H1 (cell line): ENCODE results near the gene STRIP2. TPM values are rescaled to one million over a fixed set of nuclear protein-coding genes. Genes with fewer than 3 reads are reported as not detected.

Experiments used
- CTCF ChIA-PET: fragments of 300-600 bp; sonication (Branson Sonifier 250); formaldehyde crosslinking; loops from one replicate; lab custom pipeline; 2021; ENCODE audit not compliant: partially characterized antibody; lab: Charles Lee
- POLR2A ChIA-PET: fragments of 300-600 bp; sonication (Branson Sonifier 250); formaldehyde crosslinking; loops from one replicate; lab custom pipeline; 2021; ENCODE audit warnings: inconsistent platforms; ENCODE audit not compliant: partially characterized antibody; lab: Charles Lee
- DNase-seq, 2 experiments: peaks; one replicate each; pipeline versions ENCODE4 v3.0.0 to v3.0.0-alpha.2; 2010 to 2022; ENCODE audit warnings: low spot score in 2 of 2, low read depth in 1 of 2, mixed read lengths in 1 of 2
- FAIRE-seq: peaks from 2 replicates; lab custom pipeline; 2011; peaks lifted over from hg19 to GRCh38; lab: Jason Lieb, UNC
- H2AFZ ChIP-seq: 2 replicates; pipeline ENCODE4 v1.8.1; 2012; ENCODE audit warnings: low read length, inconsistent platforms
- H2AK5ac ChIP-seq: 2 replicates; pipeline ENCODE4 v1.6.1; 2013; ENCODE audit warnings: low read depth, low read length
- H2BK120ac ChIP-seq: replicated peaks from 2 replicates; pipeline ENCODE3; 2013; ENCODE audit warnings: low read depth, low read length, inconsistent platforms
- H2BK12ac ChIP-seq: 2 replicates; pipeline ENCODE4 v1.6.1; 2013; ENCODE audit warnings: low read depth, low read length
- H2BK15ac ChIP-seq: 2 replicates; pipeline ENCODE4 v1.6.1; 2013; ENCODE audit warnings: low read length
- H2BK20ac ChIP-seq: 2 replicates; pipeline ENCODE4 v1.6.1; 2013; ENCODE audit warnings: low read length
- H2BK5ac ChIP-seq: 2 replicates; pipeline ENCODE4 v1.6.1; 2013; ENCODE audit warnings: low read depth, low read length
- H3K14ac ChIP-seq: 2 replicates; pipeline ENCODE4 v1.6.1; 2013; ENCODE audit warnings: inconsistent platforms; ENCODE audit not compliant: insufficient read length
- H3K18ac ChIP-seq: 2 replicates; pipeline ENCODE4 v1.6.1; 2013; ENCODE audit warnings: low read length; ENCODE audit errors: extremely low read depth
- H3K23ac ChIP-seq: 2 replicates; pipeline ENCODE4 v1.6.1; 2013; ENCODE audit warnings: inconsistent platforms; ENCODE audit not compliant: insufficient read length
- H3K23me2 ChIP-seq: 2 replicates; pipeline ENCODE4 v1.6.1; 2013; ENCODE audit warnings: low read depth, low read length
- H3K27ac ChIP-seq: 2 replicates; pipeline ENCODE4 v1.6.1; 2011; ENCODE audit warnings: low read depth, low read length, inconsistent platforms
- H3K27me3 ChIP-seq, 4 experiments: replicated peaks in 1 of 4; 1 replicate in 1 of 4; 2 replicates in 3 of 4; pipeline versions ENCODE4 v1.6.1 to v1.8.1; 2011 to 2013; ENCODE audit warnings: low read length in 3 of 4, mild to moderate bottlenecking in 3 of 4, inconsistent platforms in 2 of 4, mixed read lengths in 2 of 4, moderate library complexity in 1 of 4; ENCODE audit not compliant: control insufficient read depth in 3 of 4, insufficient read depth in 3 of 4; ENCODE audit errors: extremely low read depth in 1 of 4
- H3K36me3 ChIP-seq, 4 experiments: 2 replicates each; pipeline versions ENCODE4 v1.6.1 to v1.8.1; 2011 to 2013; ENCODE audit warnings: mild to moderate bottlenecking in 4 of 4, low read length in 3 of 4, moderate library complexity in 2 of 4, control low read depth in 1 of 4, inconsistent platforms in 1 of 4; ENCODE audit not compliant: insufficient read depth in 4 of 4, control insufficient read depth in 2 of 4
- H3K4ac ChIP-seq: replicated peaks from 2 replicates; pipeline ENCODE3; 2013; ENCODE audit warnings: low read length, low read depth, mixed read lengths, inconsistent platforms; ENCODE audit not compliant: insufficient read length
- H3K4me1 ChIP-seq, 4 experiments: replicated peaks in 1 of 4; 1 replicate in 1 of 4; 2 replicates in 3 of 4; pipeline versions ENCODE4 v1.6.1 to v1.8.1; 2011 to 2013; ENCODE audit warnings: low read length in 3 of 4, inconsistent platforms in 2 of 4, mixed read lengths in 1 of 4; ENCODE audit not compliant: insufficient read depth in 4 of 4, control insufficient read depth in 3 of 4
- H3K4me2 ChIP-seq, 2 experiments: 2 replicates each; pipeline versions ENCODE4 v1.6.1 to v1.8.1; 2011 to 2013; ENCODE audit warnings: low read depth in 2 of 2, low read length in 2 of 2, control low read depth in 1 of 2, inconsistent platforms in 1 of 2, mild to moderate bottlenecking in 1 of 2; ENCODE audit not compliant: insufficient read depth in 1 of 2
- H3K4me3 ChIP-seq, 4 experiments: fragments of 200-600, 300-600 bp in 1 of 4; sonication (generic), shearing (Covaris generic), sonication (Bioruptor Twin) in 1 of 4; 2 replicates each; pipeline versions ENCODE4 v1.5.1 to v1.8.1; 2011 to 2016; ENCODE audit warnings: low read length in 4 of 4, low read depth in 3 of 4, control low read depth in 2 of 4, inconsistent platforms in 2 of 4, mild to moderate bottlenecking in 2 of 4, mixed read lengths in 1 of 4, moderate library complexity in 1 of 4; ENCODE audit not compliant: insufficient read depth in 2 of 4; ENCODE audit errors: extremely low read depth in 1 of 4
- H3K56ac ChIP-seq: replicated peaks from 2 replicates; pipeline ENCODE3; 2013; ENCODE audit warnings: low read depth, mild to moderate bottlenecking, mixed read lengths, low read length, inconsistent platforms; ENCODE audit not compliant: insufficient read length
- H3K79me1 ChIP-seq: 2 replicates; pipeline ENCODE4 v1.6.1; 2013; ENCODE audit warnings: low read depth, low read length, control low read depth
- H3K79me2 ChIP-seq, 2 experiments: 2 replicates each; pipeline versions ENCODE4 v1.6.1 to v1.8.1; 2012 to 2013; ENCODE audit warnings: low read length in 2 of 2, mild to moderate bottlenecking in 2 of 2, inconsistent platforms in 1 of 2; ENCODE audit not compliant: insufficient read depth in 2 of 2, control insufficient read depth in 1 of 2
- H3K9ac ChIP-seq, 4 experiments: replicated peaks in 1 of 4; 1 replicate in 1 of 4; 2 replicates in 3 of 4; pipeline versions ENCODE4 v1.6.1 to v1.8.1; 2011 to 2013; ENCODE audit warnings: low read depth in 3 of 4, low read length in 3 of 4, control low read depth in 2 of 4, mild to moderate bottlenecking in 2 of 4, moderate library complexity in 2 of 4, inconsistent platforms in 1 of 4; ENCODE audit errors: extremely low read depth in 1 of 4
- H3K9me3 ChIP-seq, 2 experiments: 2 replicates each; pipeline versions ENCODE4 v1.6.1 to v1.8.1; 2012 to 2013; ENCODE audit warnings: mild to moderate bottlenecking in 2 of 2, moderate library complexity in 2 of 2, control low read depth in 1 of 2, inconsistent platforms in 1 of 2, low read depth in 1 of 2, low read length in 1 of 2, mixed read lengths in 1 of 2; ENCODE audit not compliant: insufficient read depth in 2 of 2
- H4K20me1 ChIP-seq, 2 experiments: replicated peaks in 1 of 2; 2 replicates each; pipeline versions ENCODE3 to v1.8.1; 2011 to 2013; ENCODE audit warnings: inconsistent platforms in 2 of 2, low read length in 2 of 2, mild to moderate bottlenecking in 1 of 2; ENCODE audit not compliant: insufficient read depth in 2 of 2, control insufficient read depth in 1 of 2
- H4K5ac ChIP-seq: 2 replicates; pipeline ENCODE4 v1.6.1; 2013; ENCODE audit warnings: low read length, low read depth, mixed read lengths, inconsistent platforms; ENCODE audit not compliant: insufficient read length
- H4K8ac ChIP-seq: 2 replicates; pipeline ENCODE4 v1.8.0; 2013; ENCODE audit warnings: mild to moderate bottlenecking, moderate library complexity, low read length, inconsistent platforms; ENCODE audit not compliant: insufficient read depth; ENCODE audit errors: extremely low read depth
- H4K91ac ChIP-seq: replicated peaks from 2 replicates; pipeline ENCODE3; 2013; ENCODE audit warnings: low read length, mixed read lengths, inconsistent platforms; ENCODE audit not compliant: insufficient read length
- ASH2L ChIP-seq: fragments of 200-600, 300-600 bp; sonication (generic); IDR thresholded peaks from one replicate; pipeline ENCODE4 v1.7.1; 2017; ENCODE audit warnings: low read length
- ATF3 ChIP-seq: IDR thresholded peaks from 2 replicates; pipeline ENCODE4 v1.6.1; 2011; ENCODE audit warnings: low read depth, mild to moderate bottlenecking, low read length; ENCODE audit not compliant: insufficient read depth
- BACH1 ChIP-seq: IDR thresholded peaks from 2 replicates; pipeline ENCODE4 v1.6.1; 2012; ENCODE audit warnings: low read length, improper control_type of control experiment
- FOSL1 ChIP-seq: IDR thresholded peaks from 2 replicates; pipeline ENCODE4 v1.6.1; 2011; ENCODE audit warnings: mild to moderate bottlenecking, low read depth, low read length, moderate library complexity; ENCODE audit not compliant: insufficient read depth
- HDAC2 ChIP-seq, 2 experiments: fragments of 300-600 bp in 1 of 2; sonication (generic) in 1 of 2; IDR thresholded peaks; 2 replicates each; pipeline ENCODE4 v1.6.1; 2011 to 2012; ENCODE audit warnings: low read depth in 2 of 2, low read length in 2 of 2, mild to moderate bottlenecking in 2 of 2, moderate library complexity in 2 of 2, borderline replicate concordance in 1 of 2, inconsistent platforms in 1 of 2
- JUND ChIP-seq: IDR thresholded peaks from 2 replicates; pipeline ENCODE4 v1.6.1; 2011; ENCODE audit warnings: mild to moderate bottlenecking, improper control_type of control experiment, low read length
- KDM4A ChIP-seq: IDR thresholded peaks from one replicate; pipeline ENCODE4 v1.7.1; 2012; ENCODE audit warnings: low read depth, mild to moderate bottlenecking, moderate library complexity, low read length, inconsistent platforms; ENCODE audit not compliant: severe bottlenecking
- POU5F1 ChIP-seq: IDR thresholded peaks from 2 replicates; pipeline ENCODE4 v1.6.1; 2011; ENCODE audit warnings: low read depth, mild to moderate bottlenecking, low read length, moderate library complexity
- RXRA ChIP-seq: IDR thresholded peaks from 2 replicates; pipeline ENCODE4 v1.6.1; 2011; ENCODE audit warnings: low read depth, mild to moderate bottlenecking, low read length, moderate library complexity; ENCODE audit not compliant: insufficient read depth
- SIRT6 ChIP-seq: IDR thresholded peaks from one replicate; pipeline ENCODE4 v1.7.1; 2012; ENCODE audit warnings: low read length, inconsistent platforms
- SP4 ChIP-seq: IDR thresholded peaks from 2 replicates; pipeline ENCODE4 v1.6.1; 2012; ENCODE audit warnings: low read length, inconsistent platforms
- SUZ12 ChIP-seq: fragments of 200-600 bp; sonication (generic); IDR thresholded peaks from 2 replicates; pipeline ENCODE4 v1.6.1; 2012; ENCODE audit warnings: mild to moderate bottlenecking, inconsistent platforms, low read length, moderate library complexity, mixed read lengths
- USF2 ChIP-seq: IDR thresholded peaks from 2 replicates; pipeline ENCODE4 v1.6.1; 2011; ENCODE audit warnings: low read length, improper control_type of control experiment
- YY1 ChIP-seq: IDR thresholded peaks from 2 replicates; pipeline ENCODE4 v1.6.1; 2011; ENCODE audit warnings: low read depth, mild to moderate bottlenecking, low read length
- polyA plus RNA-seq, 7 experiments: library from polyadenylated mRNA; depleted of rRNA in 3 of 7; stranded (reverse) in 5 of 7; unstranded in 2 of 7; fragments of >200 nt in 5 of 7; fragments of 200-250 nt in 2 of 7; gene quantifications; 1 replicate in 5 of 7; 2 replicates in 1 of 7; 4 replicates in 1 of 7; pipeline versions ENCODE4 v1.2.1 to v1.2.3, GENCODE V29; 2011 to 2013; ENCODE audit warnings: missing spikeins in 2 of 7, mixed read lengths in 2 of 7
- total RNA-seq: library from RNA; stranded (reverse); fragmentation: NEBNext Ultra II Directional; extraction: Animal tissue kit (Norgen Biotek cat#: 25700); gene quantifications from 2 replicates; pipeline ENCODE4 v1.2.1, GENCODE V29; 2021

The STRIP2 gene
- total and polyA plus RNA-seq, 2 of the 8 experiments (the other 6 are each of a cell fraction or from before 2014, with no cell fraction given) = 5.3 to 8.2 TPM

GRCh38 chr7:129426482-129426881 lies 7.8 kb upstream of the STRIP2 start:
- H4K8ac ChIP-seq = no peak overlapping the region
- ChIA-PET POLR2A (interaction anchor here (0.7 to 4.0 kb wide), 2 partner anchors 8 to 214 kb away, joined by 3 to 18 read pairs; partner anchors contain the start of gene STRIP2), CTCF (interaction anchor here (0.5 to 1.6 kb wide), 4 partner anchors 9 to 51 kb away, joined by 3 to 6 read pairs (median 4); no protein-coding TSS in a partner anchor)
- H3K23ac ChIP-seq = no peak overlapping the region
- no peaks in the 10 kb centered on the region; the same call in 1 of the 2 replicates for H3K79me1 ChIP-seq
- peaks cover 0 to 19% (median 8%) of the 10 kb centered on the region in 4 experiments; a peak in 5 of 8 replicates for H3K36me3 ChIP-seq
- no peak overlapping the region for H3K4me2 ChIP-seq
- no peak overlapping the region for H2AFZ ChIP-seq
- H4K5ac ChIP-seq = no peak overlapping the region
- H2AK5ac ChIP-seq = no peak overlapping the region
- H4K20me1 ChIP-seq = no peaks in the 10 kb centered on the region
- no peak overlapping the region for H3K4me3 ChIP-seq
- H3K18ac ChIP-seq = no peak overlapping the region
- H2BK5ac ChIP-seq = no peak overlapping the region
- no peak overlapping the region for H3K9ac ChIP-seq
- no peak overlapping the region for H3K4ac ChIP-seq
- FAIRE-seq (no peak), DNase-seq (no peak)
- H2BK20ac ChIP-seq = no peak overlapping the region
- no peaks in the 10 kb centered on the region for H3K4me1 ChIP-seq
- H2BK12ac ChIP-seq = no peak overlapping the region
- no peak overlapping the region for H2BK15ac ChIP-seq
- no peak overlapping the region for H4K91ac ChIP-seq
- no peak overlapping the region for H2BK120ac ChIP-seq
- H3K9me3 ChIP-seq = no peaks in the 10 kb centered on the region
- H3K79me2 ChIP-seq = no peaks in the 10 kb centered on the region
- no peak overlapping the region for H3K56ac ChIP-seq
- H3K14ac ChIP-seq = no peak overlapping the region
- H3K27me3 ChIP-seq = no peaks in the 10 kb centered on the region
- no peaks in the 10 kb centered on the region for H3K23me2 ChIP-seq
- H3K27ac ChIP-seq = no peak overlapping the region
- TF ChIP-seq ATF3 = no peak
- TF ChIP-seq USF2 = no peak
- TF ChIP-seq RXRA = no peak
- TF ChIP-seq FOSL1 = no peak
- TF ChIP-seq SUZ12 = no peak
- TF ChIP-seq ASH2L = no peak
- TF ChIP-seq YY1 = no peak
- TF ChIP-seq SP4 = no peak
- TF ChIP-seq KDM4A = no peak
- TF ChIP-seq HDAC2 (IDR thresholded peaks at IDR 0.05; ENCODE audit: borderline replicate concordance in 1 of 2, low read depth in 2 of 2, low read length in 2 of 2) = no peak
- no peak for TF ChIP-seq SIRT6
- no peak for TF ChIP-seq BACH1
- TF ChIP-seq POU5F1 = no peak
- no peak for TF ChIP-seq JUND
